AG04449 (cell line): ENCODE results near the gene EFCAB14.
A peak's percentile ranks its signal among the peaks of the same experiment; 100 is the strongest.
"Not testable (repeated sequence)": the region's sequence is repeated elsewhere in the genome, so short reads cannot be mapped to it uniquely, and the experiment has no call there.

Source experiments
- CTCF ChIA-PET: fragments of 350-600 bp; formaldehyde crosslinking; extraction: SDS; loops from one replicate; lab custom pipeline; 2021; ENCODE audit warnings: antibody characterized with exemption; lab: Yijun Ruan, JAX
- POLR2A ChIA-PET: fragments of 400-600, 350-600 bp; formaldehyde crosslinking; extraction: SDS; loops from one replicate; lab custom pipeline; 2020; ENCODE audit warnings: antibody characterized with exemption, inconsistent platforms; lab: Yijun Ruan, JAX
- DNase-seq: peaks from one replicate; pipeline ENCODE4 v3.0.0-alpha.2; 2010; ENCODE audit warnings: low read depth, low spot score
- H3K4me3 ChIP-seq: 2 replicates; pipeline ENCODE4 v1.5.1; 2011; ENCODE audit warnings: low read depth, mild to moderate bottlenecking, control low read depth, low read length
- TF ChIP-seq, protein P1 (sequence below): IDR thresholded peaks from one replicate; pipeline ENCODE4 v1.5.1; 2011; ENCODE audit warnings: mild to moderate bottlenecking, moderate library complexity, low read length, control low read depth, inconsistent platforms; ENCODE audit not compliant: insufficient read depth; ENCODE audit errors: missing control alignments

Gene EFCAB14

DNA sequence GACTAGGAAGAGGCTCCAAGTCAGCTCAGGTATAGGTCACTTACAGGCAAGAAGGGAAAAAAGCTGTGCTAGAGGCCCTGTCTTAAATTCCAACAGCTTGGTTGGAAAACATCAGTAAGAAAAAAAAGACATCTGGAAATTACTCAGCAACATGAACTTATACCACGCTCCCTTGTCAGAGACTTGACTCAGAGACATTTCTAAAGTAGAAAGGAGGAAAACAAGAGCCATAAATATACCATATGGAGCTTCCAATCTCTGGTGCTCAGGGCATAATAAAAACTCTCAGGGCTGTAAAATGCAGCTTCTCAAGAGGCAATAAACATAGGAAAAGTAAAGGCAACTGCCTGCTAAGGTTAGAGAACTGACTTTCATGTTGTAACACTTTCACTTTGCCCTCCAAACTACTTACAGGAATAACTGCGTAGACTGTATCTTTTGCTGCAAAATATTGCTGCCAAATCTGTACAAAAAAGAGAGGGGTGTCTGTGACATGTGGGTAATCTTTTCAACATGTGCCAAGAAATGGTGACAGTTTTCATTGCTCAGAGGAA, 65.4 kb downstream of the EFCAB14 start:
- H3K4me3 ChIP-seq: peak overlapping the region; percentile 7
- ChIA-PET POLR2A (no interaction called here), CTCF (interaction anchor here (1.2 to 1.4 kb wide), 2 partner anchors 72 to 207 kb away, joined by 3 to 5 read pairs; no protein-coding TSS in a partner anchor)

DNA sequence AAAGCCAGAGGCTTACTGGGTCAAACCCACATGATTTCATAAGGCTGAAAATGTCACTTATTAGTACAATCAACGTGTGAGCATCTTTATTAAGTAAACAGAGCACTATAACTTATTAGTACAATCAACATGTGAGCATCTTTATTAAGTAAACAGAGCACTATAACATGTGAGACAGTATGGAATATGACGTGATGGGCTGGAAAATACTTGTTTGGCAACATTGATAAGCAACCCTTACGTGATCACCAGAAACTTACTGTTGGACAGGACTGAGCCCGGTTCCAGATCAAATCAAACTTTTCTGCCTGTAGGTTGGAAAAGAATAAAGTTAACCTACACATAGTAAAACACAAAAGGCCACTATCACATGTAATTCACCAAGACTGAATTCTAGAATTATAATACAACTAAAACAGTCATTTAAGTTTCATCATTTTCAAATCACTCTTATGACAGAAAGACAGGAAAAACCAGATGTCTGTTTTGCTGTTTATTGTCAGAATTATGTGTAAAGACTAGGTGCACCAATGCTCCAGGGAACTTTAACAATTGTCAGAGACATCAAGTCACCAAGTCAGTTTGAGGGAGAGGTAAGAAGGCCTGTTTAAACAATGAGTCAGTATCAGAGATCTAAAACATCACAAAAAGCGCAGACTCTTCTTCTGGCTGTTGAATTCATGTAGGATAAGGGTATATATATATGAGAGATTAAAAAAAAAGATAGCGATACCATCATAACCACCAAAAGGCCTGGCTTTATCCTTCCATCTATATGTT, 66.4 kb downstream of the EFCAB14 start:
- CTCF ChIA-PET: interaction anchor here (1.4 kb wide), 1 partner anchor 206 kb away, joined by 5 read pairs; no protein-coding TSS in a partner anchor
- POLR2A ChIA-PET: no interaction called here
- DNase-seq: no peak
- H3K4me3 ChIP-seq: no peak overlapping the region
- TF ChIP-seq, protein P1, sequence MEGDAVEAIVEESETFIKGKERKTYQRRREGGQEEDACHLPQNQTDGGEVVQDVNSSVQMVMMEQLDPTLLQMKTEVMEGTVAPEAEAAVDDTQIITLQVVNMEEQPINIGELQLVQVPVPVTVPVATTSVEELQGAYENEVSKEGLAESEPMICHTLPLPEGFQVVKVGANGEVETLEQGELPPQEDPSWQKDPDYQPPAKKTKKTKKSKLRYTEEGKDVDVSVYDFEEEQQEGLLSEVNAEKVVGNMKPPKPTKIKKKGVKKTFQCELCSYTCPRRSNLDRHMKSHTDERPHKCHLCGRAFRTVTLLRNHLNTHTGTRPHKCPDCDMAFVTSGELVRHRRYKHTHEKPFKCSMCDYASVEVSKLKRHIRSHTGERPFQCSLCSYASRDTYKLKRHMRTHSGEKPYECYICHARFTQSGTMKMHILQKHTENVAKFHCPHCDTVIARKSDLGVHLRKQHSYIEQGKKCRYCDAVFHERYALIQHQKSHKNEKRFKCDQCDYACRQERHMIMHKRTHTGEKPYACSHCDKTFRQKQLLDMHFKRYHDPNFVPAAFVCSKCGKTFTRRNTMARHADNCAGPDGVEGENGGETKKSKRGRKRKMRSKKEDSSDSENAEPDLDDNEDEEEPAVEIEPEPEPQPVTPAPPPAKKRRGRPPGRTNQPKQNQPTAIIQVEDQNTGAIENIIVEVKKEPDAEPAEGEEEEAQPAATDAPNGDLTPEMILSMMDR: no peak

More for the DNA sequence above, 65.4 kb downstream of the EFCAB14 start:
- TF ChIP-seq, protein P1: no peak
- peak; percentile 36 for DNase-seq

DNA sequence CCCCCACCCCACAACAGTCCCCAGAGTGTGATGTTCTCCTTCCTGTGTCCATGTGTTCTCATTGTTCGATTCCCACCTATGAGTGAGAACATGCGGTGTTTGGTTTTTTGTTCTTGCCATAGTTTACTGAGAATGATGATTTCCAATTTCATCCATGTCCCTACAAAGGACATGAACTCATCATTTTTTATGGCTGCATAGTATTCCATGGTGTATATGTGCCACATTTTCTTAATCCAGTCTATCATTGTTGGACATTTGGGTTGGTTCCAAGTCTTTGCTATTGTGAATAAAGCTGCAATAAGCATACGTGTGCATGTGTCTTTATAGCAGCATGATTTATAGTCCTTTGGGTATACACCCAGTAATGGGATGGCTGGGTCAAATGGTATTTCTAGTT, 67.8 kb downstream of the EFCAB14 start:
- CTCF ChIA-PET, DNase-seq, POLR2A ChIA-PET, H3K4me3 ChIP-seq: not testable (repeated sequence)

DNA sequence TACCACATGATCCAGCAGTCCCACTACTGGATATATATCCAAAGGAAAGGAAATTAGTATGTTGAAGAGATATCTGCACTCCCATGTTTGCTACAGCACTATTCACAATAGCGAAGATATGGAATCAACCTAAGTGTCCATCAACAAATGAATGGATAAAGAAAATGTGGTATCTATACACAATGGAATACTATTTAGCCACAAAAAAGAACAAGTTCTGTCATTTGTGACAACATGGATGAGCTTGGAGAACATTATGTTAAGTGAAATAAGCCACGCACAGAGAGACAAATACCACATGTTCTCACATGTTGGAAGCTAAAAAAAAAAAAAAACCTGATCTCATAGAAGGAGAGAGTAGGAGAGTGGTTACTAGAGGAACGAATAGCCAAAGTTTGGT, 68.4 kb downstream of the EFCAB14 start:
- ChIA-PET CTCF (no interaction called here), POLR2A (no interaction called here)
- no peak overlapping the region for H3K4me3 ChIP-seq
- DNase-seq: no peak
- TF ChIP-seq, protein P1: no peak

DNA sequence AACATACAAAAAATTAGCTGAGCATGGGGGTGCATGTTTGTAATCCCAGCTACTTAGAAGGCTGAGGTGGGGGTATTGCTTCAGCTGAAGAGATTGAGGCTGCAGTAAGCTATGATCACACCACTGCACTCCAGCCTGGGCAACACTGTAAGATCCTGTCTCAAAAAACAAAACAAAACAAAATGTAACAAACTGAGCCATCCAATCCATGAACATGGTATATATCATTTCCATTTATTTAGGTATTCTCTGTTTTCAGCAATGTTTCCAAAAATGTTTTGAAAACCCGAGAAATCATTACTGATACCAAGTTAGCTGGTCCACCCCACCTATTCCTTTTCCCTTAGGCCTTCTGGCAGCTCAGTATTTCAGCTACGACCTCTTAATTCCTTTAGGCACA, 69.2 kb downstream of the EFCAB14 start:
- ChIA-PET CTCF (no interaction called here), POLR2A (no interaction called here)
- H3K4me3 ChIP-seq: no peak overlapping the region
- no peak for DNase-seq
- TF ChIP-seq, protein P1: no peak

DNA sequence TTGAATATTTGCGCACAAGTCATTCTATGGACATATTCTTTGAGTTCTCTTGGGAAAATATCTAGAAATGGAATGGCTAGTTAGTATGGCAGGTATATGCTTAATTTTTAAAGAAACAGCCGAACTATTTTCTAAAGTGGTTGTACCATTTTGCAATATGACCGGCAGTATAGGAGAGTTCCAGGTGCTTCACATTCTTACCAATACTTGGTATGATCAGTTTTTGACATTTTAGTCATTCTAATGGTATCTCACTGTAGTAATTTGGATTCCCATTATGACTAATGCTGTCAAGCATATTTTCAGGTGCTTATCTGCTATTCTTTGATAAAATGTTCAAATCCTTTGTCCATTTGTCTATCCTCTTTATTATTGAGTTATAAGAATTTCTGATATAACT, 71.3 kb downstream of the EFCAB14 start:
- DNase-seq: no peak
- H3K4me3 ChIP-seq: no peak overlapping the region
- ChIA-PET CTCF (interaction anchor here (1.0 kb wide), 1 partner anchor 44 kb away, joined by 3 read pairs; no protein-coding TSS in a partner anchor), POLR2A (no interaction called here)
- TF ChIP-seq, protein P1: no peak

DNA sequence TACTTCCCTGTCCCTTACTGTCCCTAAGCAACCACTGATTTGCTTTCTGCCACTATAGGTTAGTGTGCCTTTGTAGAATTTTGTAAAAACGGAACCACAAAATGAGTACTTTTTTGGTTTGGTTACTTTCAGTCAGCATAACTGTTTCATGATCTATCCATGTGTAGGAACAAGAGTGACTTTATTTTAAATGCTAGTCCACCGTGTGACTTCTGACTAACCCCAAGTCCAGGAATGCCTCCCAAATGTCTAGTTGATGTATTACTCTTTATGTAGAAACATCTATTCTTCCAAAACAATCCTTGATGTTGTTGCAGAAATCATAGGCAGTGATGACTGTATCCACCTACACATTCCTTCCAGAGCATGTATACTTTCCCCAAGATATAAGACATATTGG, 72.1 kb downstream of the EFCAB14 start:
- no peak overlapping the region for H3K4me3 ChIP-seq
- ChIA-PET CTCF (no interaction called here), POLR2A (no interaction called here)
- DNase-seq: no peak
- TF ChIP-seq, protein P1: no peak
